Neutrophil (primary cell): ENCODE data around the gene ZNF577.

Source experiments
- H3K27ac ChIP-seq: fragments of 200-600 bp; sonication (generic); 2 replicates; pipeline ENCODE4 v1.5.1; 2016; ENCODE audit warnings: mild to moderate bottlenecking, moderate library complexity
- H3K27me3 ChIP-seq: fragments of 200-600 bp; sonication (generic); 2 replicates; pipeline ENCODE4 v1.6.0; 2016; ENCODE audit warnings: mild to moderate bottlenecking
- H3K36me3 ChIP-seq: fragments of 200-600 bp; sonication (generic); 2 replicates; pipeline ENCODE4 v1.5.1; 2017
- H3K4me1 ChIP-seq, 2 experiments: fragments of 200-600 bp in 1 of 2; sonication (generic) in 1 of 2; 1 replicate in 1 of 2; 2 replicates in 1 of 2; pipeline versions ENCODE4 v1.5.1 to v1.6.1; 2013 to 2016; ENCODE audit warnings: low read depth in 1 of 2, low read length in 1 of 2, mild to moderate bottlenecking in 1 of 2, moderate library complexity in 1 of 2; ENCODE audit not compliant: control insufficient read depth in 1 of 2, insufficient read depth in 1 of 2
- H3K4me3 ChIP-seq, 2 experiments: fragments of 200-600 bp in 1 of 2; sonication (generic) in 1 of 2; 1 replicate in 1 of 2; 2 replicates in 1 of 2; pipeline ENCODE4 v1.5.1; 2013 to 2016; ENCODE audit warnings: low read depth in 1 of 2, low read length in 1 of 2, mild to moderate bottlenecking in 1 of 2, moderate library complexity in 1 of 2
- H3K9me3 ChIP-seq: fragments of 200-600 bp; sonication (generic); 2 replicates; pipeline ENCODE4 v1.5.1; 2016
- TF ChIP-seq, protein P1 (sequence below): fragments of 200-600 bp; sonication (generic); IDR thresholded peaks from 2 replicates; pipeline ENCODE4 v1.5.1; 2016; ENCODE audit warnings: antibody characterized with exemption

The ZNF577 gene

GRCh38 chr19:51887522-51888498 is at the start of gene ZNF577:
Gene ZNF577, minus strand, starts transcription at chr19:51887951. Its CDS starts 7,569 bp downstream, at chr19:51880382.
- peaks cover 68% of the 10 kb centered on the region for H3K9me3 ChIP-seq
- H3K4me3 ChIP-seq: peak within 1 kb of the TSS; percentile 45 to 73
- TF ChIP-seq, protein P1, sequence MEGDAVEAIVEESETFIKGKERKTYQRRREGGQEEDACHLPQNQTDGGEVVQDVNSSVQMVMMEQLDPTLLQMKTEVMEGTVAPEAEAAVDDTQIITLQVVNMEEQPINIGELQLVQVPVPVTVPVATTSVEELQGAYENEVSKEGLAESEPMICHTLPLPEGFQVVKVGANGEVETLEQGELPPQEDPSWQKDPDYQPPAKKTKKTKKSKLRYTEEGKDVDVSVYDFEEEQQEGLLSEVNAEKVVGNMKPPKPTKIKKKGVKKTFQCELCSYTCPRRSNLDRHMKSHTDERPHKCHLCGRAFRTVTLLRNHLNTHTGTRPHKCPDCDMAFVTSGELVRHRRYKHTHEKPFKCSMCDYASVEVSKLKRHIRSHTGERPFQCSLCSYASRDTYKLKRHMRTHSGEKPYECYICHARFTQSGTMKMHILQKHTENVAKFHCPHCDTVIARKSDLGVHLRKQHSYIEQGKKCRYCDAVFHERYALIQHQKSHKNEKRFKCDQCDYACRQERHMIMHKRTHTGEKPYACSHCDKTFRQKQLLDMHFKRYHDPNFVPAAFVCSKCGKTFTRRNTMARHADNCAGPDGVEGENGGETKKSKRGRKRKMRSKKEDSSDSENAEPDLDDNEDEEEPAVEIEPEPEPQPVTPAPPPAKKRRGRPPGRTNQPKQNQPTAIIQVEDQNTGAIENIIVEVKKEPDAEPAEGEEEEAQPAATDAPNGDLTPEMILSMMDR: no peak
- H3K27ac ChIP-seq: no peak within 1 kb of the TSS
- H3K36me3 ChIP-seq: peaks cover 17% of the 10 kb centered on the region
- peaks cover 0 to 7% of the 10 kb centered on the region in 2 experiments for H3K4me1 ChIP-seq
- peaks cover 9% of the 10 kb centered on the region for H3K27me3 ChIP-seq

DNA sequence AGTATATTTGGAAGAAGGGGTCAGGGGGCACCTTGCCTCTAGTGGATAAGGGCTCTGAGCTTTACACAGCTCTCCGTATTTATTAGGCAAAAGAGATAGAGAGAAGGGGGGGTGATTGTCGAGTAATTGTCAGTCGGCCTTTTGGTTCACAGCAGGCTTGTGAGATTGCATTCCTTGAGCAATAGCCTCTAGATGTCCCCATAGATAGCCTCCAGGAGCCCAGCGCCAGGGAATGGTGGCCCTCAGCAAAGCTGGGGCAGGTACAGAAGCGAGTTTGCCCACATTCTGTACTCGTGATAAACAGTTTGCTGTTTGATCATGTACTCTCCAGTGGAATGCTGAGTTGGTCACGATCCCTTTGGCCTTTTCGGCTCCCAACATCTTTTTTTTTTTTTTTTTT is 44.2 kb upstream of the ZNF577 start:
- peaks cover 15% of the 10 kb centered on the region for H3K9me3 ChIP-seq
- TF ChIP-seq, protein P1: no peak
- H3K4me1 ChIP-seq: peaks cover 7 to 8% of the 10 kb centered on the region in 2 experiments
- H3K36me3 ChIP-seq: peaks cover 53% of the 10 kb centered on the region
- no peak overlapping the region for H3K27ac ChIP-seq
- H3K4me3 ChIP-seq: no peak overlapping the region
- H3K27me3 ChIP-seq: no peaks in the 10 kb centered on the region

- H3K4me3 ChIP-seq: peak overlapping the region; percentile 79 to 85
- peaks cover 8 to 14% of the 10 kb centered on the region in 2 experiments for H3K4me1 ChIP-seq
- peak overlapping the region; percentile 77 for H3K27ac ChIP-seq
- peaks cover 9% of the 10 kb centered on the region for H3K9me3 ChIP-seq
- H3K27me3 ChIP-seq: no peaks in the 10 kb centered on the region
- TF ChIP-seq, protein P1: no peak
- H3K36me3 ChIP-seq: peaks cover 21% of the 10 kb centered on the region
Measured at GRCh38 chr19:51927859-51928258, 40.1 kb upstream of the ZNF577 start.

GRCh38 chr19:51926784-51927741 is 39.3 kb upstream of the ZNF577 start, which contains the start of gene ZNF613:
Gene ZNF613, plus strand, starts transcription at chr19:51927472. Its CDS starts 8,749 bp downstream, at chr19:51936221.
- TF ChIP-seq, protein P1: no peak
- Histone ChIP-seq H3K27ac (peak within 1 kb of the TSS; percentile 77), H3K36me3 (peaks cover 19% of the 10 kb centered on the region), H3K9me3 (peaks cover 17% of the 10 kb centered on the region), H3K4me1 (peaks cover 8 to 14% of the 10 kb centered on the region in 2 experiments), H3K27me3 (no peaks in the 10 kb centered on the region), H3K4me3 (peak within 1 kb of the TSS; percentile 79 to 85)

DNA sequence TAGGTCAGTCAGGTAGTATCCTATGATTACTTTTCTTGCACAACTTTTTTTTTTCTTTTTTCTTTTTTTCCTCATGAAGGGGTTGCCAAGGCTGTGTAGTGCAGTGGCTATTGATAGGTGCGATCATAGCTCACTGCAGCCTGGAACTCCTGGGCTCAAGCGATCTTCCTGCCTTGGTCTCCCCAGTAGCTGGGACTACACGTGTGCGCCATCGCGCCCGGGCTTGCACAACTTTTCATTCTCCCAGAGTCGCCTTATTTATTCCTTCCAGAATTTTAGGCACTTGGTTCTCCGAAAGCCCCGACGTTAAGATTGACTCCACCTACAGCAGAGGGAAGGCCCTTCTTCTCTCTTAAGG is 38.7 kb upstream of the ZNF577 start:
- TF ChIP-seq, protein P1: no peak
- peaks cover 24% of the 10 kb centered on the region for H3K9me3 ChIP-seq
- peaks cover 13% of the 10 kb centered on the region for H3K36me3 ChIP-seq
- peaks cover 8 to 14% of the 10 kb centered on the region in 2 experiments for H3K4me1 ChIP-seq
- H3K27ac ChIP-seq: peak overlapping the region; percentile 77
- peak overlapping the region; percentile 79 to 85 for H3K4me3 ChIP-seq
- H3K27me3 ChIP-seq: no peaks in the 10 kb centered on the region
